ENCODE results near the gene TCL1B. TPM values are rescaled to one million over a fixed set of nuclear protein-coding genes. Genes with fewer than 3 reads are reported as not detected.

The TCL1B gene
- total and polyA plus RNA-seq, 2 donors (not counting 3 experiments of a cell fraction or from before 2014, with no cell fraction given): not detected

GRCh38 chr14:95663226-95663797 is 22.9 kb upstream of the TCL1B start:
- BruUV-seq (replicated peaks): no TSS peak
- ChIA-PET POLR2A (no interaction called here), CTCF (no interaction called here)
- Histone ChIP-seq H3K4me3 (replicated peaks in 1 of 3; ENCODE audit: insufficient read depth in 1 of 3, low read depth in 1 of 3, low read length in 3 of 3) (no peak overlapping the region), H3K9me3 (replicated peaks; ENCODE audit: control insufficient read depth, insufficient read depth, low read length) (no peaks in the 10 kb centered on the region), H3K27ac (ENCODE audit: insufficient read depth, low read depth, low read length) (no peak overlapping the region), H4K20me1 (replicated peaks; ENCODE audit: control insufficient read depth, extremely low read depth, insufficient read depth, low read length) (no peaks in the 10 kb centered on the region), H3K27me3 (ENCODE audit: control insufficient read depth in 2 of 2, insufficient read depth in 2 of 2, low read length in 2 of 2) (no peaks in the 10 kb centered on the region), H3K79me2 (ENCODE audit: control insufficient read depth, insufficient read depth, low read length) (no peaks in the 10 kb centered on the region), H3K4me1 (ENCODE audit: control insufficient read depth, extremely low read depth, insufficient read depth, low read length) (no peaks in the 10 kb centered on the region), H2AFZ (ENCODE audit: low read depth, low read length) (no peak overlapping the region), H3K4me2 (ENCODE audit: insufficient read depth, low read length) (no peak overlapping the region), H3K9me1 (replicated peaks; ENCODE audit: control insufficient read depth, extremely low read depth, insufficient read depth, low read length) (no peaks in the 10 kb centered on the region), H3K9ac (replicated peaks; ENCODE audit: extremely low read depth, insufficient read depth, low read length) (no peak overlapping the region), H3K36me3 (ENCODE audit: control insufficient read depth in 2 of 2, extremely low read depth in 1 of 2, insufficient read depth in 2 of 2, low read length in 2 of 2) (no peaks in the 10 kb centered on the region)
- DNase-seq (ENCODE audit: low read depth, low spot score) (no peak), FAIRE-seq (no peak)
- intact Hi-C loops (cut with micrococcal nuclease): no loop called here
- dilution Hi-C loops (cut with MboI; ENCODE audit: extremely low pct_ligation_motif_present, low sequenced_read_pairs): no loop called here
- TF ChIP-seq EZH2 (IDR thresholded peaks at IDR 0.05; ENCODE audit: borderline replicate concordance, low read depth, low read length, severe bottlenecking): no peak
- TF ChIP-seq CTCF (IDR thresholded peaks at IDR 0.05; ENCODE audit: extremely low read depth in 1 of 2, insufficient read depth in 1 of 2, low read depth in 1 of 2, low read length in 2 of 2): no peak
- TF ChIP-seq FOS (IDR thresholded peaks at IDR 0.05; ENCODE audit: borderline replicate concordance, insufficient read depth, low read length): no peak
- TF ChIP-seq POLR2A (IDR thresholded peaks at IDR 0.05; ENCODE audit: low read depth, low read length): no peak
- TF ChIP-seq JUN (IDR thresholded peaks at IDR 0.05; ENCODE audit: borderline replicate concordance, insufficient read depth, insufficient read length, low read depth): no peak
- TF ChIP-seq MAX (IDR thresholded peaks at IDR 0.05; ENCODE audit: insufficient read depth, insufficient read length): no peak
- no peak for TF ChIP-seq POLR2AphosphoS5 (IDR thresholded peaks at IDR 0.05; ENCODE audit: insufficient read depth, low read depth, low read length)
- no peak for TF ChIP-seq GATA2 (IDR thresholded peaks at IDR 0.05; ENCODE audit: insufficient read depth, insufficient read length, low read depth, low read length)

All from endothelial cell of umbilical vein (primary cell).